HL-60/S4 treated with phorbol 12-myristate 13-acetate at 8.2 ng/mL for 4 days and 3 days (cell line): Measurements from ENCODE around the gene C9orf78.

Source experiments
- in situ Hi-C: fragments of 300-500 bp; cut with MboI; formaldehyde crosslinking; loops from 2 replicates; pipeline ENCODE4 v1.15.0; 2022; ENCODE audit warnings: low sequenced_read_pairs

Gene C9orf78

GRCh38 chr9:129835128-129835859 is at the start of gene C9orf78, which contains the start of gene USP20:
C9orf78 (minus strand) TSS chr9:129835275; CDS start chr9:129835221, 54 bp downstream.
USP20 (plus strand) TSS chr9:129835458; CDS start chr9:129852556, 17,098 bp downstream.
- in situ Hi-C loops: no loop called here

- in situ Hi-C loops: no loop called here
These were observed 49.3 kb upstream of the C9orf78 start for GRCh38 chr9:129884220-129885017.

- in situ Hi-C loops: no loop called here
These were observed 46.7 kb upstream of the C9orf78 start for GRCh38 chr9:129881547-129882324.

GRCh38 chr9:129880654-129881546 is 45.8 kb upstream of the C9orf78 start:
- in situ Hi-C loops: no loop called here

GRCh38 chr9:129879991-129880653 is 45.0 kb upstream of the C9orf78 start:
- in situ Hi-C loops: no loop called here

- in situ Hi-C loops: no loop called here
These were observed 44.1 kb upstream of the C9orf78 start for GRCh38 chr9:129879103-129879699.

- in situ Hi-C loops: no loop called here
These were observed 43.2 kb upstream of the C9orf78 start for GRCh38 chr9:129878291-129878690.

GRCh38 chr9:129876815-129877214 is 41.7 kb upstream of the C9orf78 start:
- in situ Hi-C loops: no loop called here

- in situ Hi-C loops: no loop called here
These were observed 40.8 kb upstream of the C9orf78 start for GRCh38 chr9:129875687-129876395.

- in situ Hi-C loops: no loop called here
These were observed 40.1 kb upstream of the C9orf78 start for GRCh38 chr9:129875181-129875611.

- in situ Hi-C loops: no loop called here
These were observed 39.4 kb upstream of the C9orf78 start for GRCh38 chr9:129874261-129875101.

GRCh38 chr9:129873563-129874190 is 38.6 kb upstream of the C9orf78 start:
- in situ Hi-C loops: no loop called here

GRCh38 chr9:129871046-129871445 is 36.0 kb upstream of the C9orf78 start:
- in situ Hi-C loops: no loop called here

GRCh38 chr9:129869585-129870501 is 34.8 kb upstream of the C9orf78 start:
- in situ Hi-C loops: no loop called here

GRCh38 chr9:129868872-129869486 is 33.9 kb upstream of the C9orf78 start:
- in situ Hi-C loops: no loop called here
